IPS-15b (cell line): ENCODE data around the gene NRN1L.
"Not testable (repeated sequence)": the region's sequence is repeated elsewhere in the genome, so short reads cannot be mapped to it uniquely, and the experiment has no call there.

Source experiments
- H3K27me3 ChIP-seq: one replicate; pipeline ENCODE4 v1.6.1; 2013; ENCODE audit warnings: low read length; ENCODE audit not compliant: control insufficient read depth, insufficient read depth
- H3K36me3 ChIP-seq: one replicate; pipeline ENCODE4 v1.6.1; 2013; ENCODE audit warnings: low read length; ENCODE audit not compliant: control insufficient read depth, insufficient read depth
- H3K4me1 ChIP-seq: one replicate; pipeline ENCODE4 v1.6.1; 2013; ENCODE audit warnings: mild to moderate bottlenecking, low read length; ENCODE audit not compliant: control insufficient read depth, insufficient read depth
- H3K4me3 ChIP-seq: one replicate; pipeline ENCODE4 v1.5.1; 2013; ENCODE audit warnings: low read depth, low read length
- H3K9ac ChIP-seq: one replicate; pipeline ENCODE4 v1.6.1; 2013; ENCODE audit warnings: low read depth, mild to moderate bottlenecking, low read length
- H3K9me3 ChIP-seq: one replicate; pipeline ENCODE4 v1.6.1; 2013; ENCODE audit warnings: mild to moderate bottlenecking, low read length; ENCODE audit not compliant: control insufficient read depth, insufficient read depth

Gene NRN1L

DNA sequence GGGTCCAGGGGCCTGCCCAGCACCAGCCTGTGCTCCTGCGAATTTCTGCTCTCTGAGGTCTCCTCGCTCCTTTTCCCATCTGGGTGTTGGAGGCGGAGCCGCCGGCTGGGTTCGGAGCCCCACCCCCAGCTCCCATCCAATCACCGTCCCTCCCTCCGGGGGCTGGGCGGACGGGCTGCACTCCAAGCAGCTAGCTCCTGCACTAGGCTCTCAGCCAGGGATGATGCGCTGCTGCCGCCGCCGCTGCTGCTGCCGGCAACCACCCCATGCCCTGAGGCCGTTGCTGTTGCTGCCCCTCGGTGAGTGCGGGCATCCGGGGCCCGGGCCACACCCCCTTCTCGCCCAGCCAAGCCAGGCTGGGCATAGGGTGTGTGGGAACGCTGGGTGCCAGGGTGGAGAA is at the start of gene NRN1L:
TSS of gene NRN1L (plus strand) at position 202 of the 400 bp plus-strand sequence. CDS start at position 221, 19 bp downstream.
- H3K9me3 ChIP-seq, result no peaks in the 10 kb centered on the region
- no peaks in the 10 kb centered on the region for H3K27me3 ChIP-seq
- H3K9ac ChIP-seq, result no peak within 1 kb of the TSS
- peaks cover 14% of the 10 kb centered on the region for H3K4me1 ChIP-seq
- H3K36me3 ChIP-seq, result peaks cover 39% of the 10 kb centered on the region
- peak within 1 kb of the TSS; percentile 54 for H3K4me3 ChIP-seq

DNA sequence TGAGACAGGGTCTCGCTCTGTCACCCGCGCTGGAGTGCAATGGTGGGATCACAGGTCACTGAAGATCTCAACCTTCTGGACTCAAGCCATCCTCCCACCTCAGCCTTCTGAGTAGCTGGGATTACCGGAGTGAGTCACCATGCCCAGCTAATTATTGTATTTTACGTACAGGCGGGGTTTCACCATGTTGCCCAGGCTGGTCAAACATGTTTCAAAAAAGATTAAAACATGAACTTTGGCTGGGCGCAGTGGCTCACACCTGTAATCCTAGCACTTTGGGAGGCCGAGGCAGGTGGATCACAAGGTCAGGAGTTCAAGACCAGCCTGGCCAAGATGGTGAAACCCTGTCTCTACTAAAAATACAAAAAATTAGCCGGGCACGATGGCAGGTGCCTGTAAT is 47.5 kb upstream of the NRN1L start:
- not testable (repeated sequence) for H3K9ac ChIP-seq, H3K4me3 ChIP-seq, H3K27me3 ChIP-seq, H3K4me1 ChIP-seq, H3K9me3 ChIP-seq, H3K36me3 ChIP-seq

DNA sequence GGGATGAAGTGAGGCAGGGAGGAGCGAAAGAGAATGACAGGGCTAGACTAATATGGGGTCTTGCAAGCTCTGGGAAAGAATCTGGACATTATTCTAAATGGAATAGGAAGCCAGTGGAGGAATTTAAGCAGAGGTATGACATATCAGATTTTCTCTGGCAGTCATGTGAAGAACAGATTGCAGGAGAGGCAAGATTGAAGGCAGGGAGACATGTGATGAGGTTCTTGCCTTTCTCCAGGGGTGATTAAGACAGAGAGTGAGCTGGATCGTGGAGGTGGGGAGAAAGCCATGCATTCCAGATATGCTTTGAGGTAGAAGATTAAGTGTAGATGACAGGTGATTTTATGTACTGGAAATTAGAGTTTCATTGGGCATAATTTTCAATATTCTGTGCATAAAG is 46.9 kb upstream of the NRN1L start:
- Histone ChIP-seq H3K4me1 (peaks cover 4% of the 10 kb centered on the region), H3K9me3 (no peaks in the 10 kb centered on the region), H3K27me3 (no peaks in the 10 kb centered on the region), H3K4me3 (no peak overlapping the region), H3K9ac (no peak overlapping the region), H3K36me3 (no peaks in the 10 kb centered on the region)

DNA sequence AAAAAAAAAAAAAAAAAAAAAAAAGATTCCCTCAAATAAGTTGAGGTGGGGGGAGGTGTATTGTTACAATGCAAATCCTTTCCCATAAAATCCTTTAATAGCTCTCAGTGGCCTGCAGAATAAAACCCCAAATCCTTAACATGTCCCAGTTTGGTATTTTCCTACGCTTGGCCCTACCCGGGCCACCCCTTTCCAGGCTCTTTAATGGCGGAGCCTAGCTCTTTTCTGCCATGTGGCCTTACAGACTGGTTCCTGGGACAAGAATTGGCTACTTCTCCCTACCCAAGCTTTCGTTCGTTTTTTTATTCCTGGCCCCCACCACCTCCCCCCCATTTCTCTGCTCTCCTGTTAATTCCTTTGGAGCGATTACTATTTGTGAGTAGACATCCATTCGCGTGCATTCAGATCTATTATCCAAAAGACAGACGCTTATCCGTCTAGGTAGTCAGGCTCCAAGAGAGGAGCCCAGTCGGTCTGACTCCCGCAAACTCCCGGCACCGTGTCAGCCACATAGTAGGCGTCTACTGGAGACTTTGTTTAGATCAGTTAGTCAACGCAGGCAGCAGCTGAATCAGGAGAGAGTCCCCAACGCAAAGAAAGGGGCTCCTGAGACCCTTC is 43.4 kb upstream of the NRN1L start:
- Histone ChIP-seq H3K9ac (peak overlapping the region; percentile 81), H3K36me3 (no peaks in the 10 kb centered on the region), H3K4me3 (peak overlapping the region; percentile 52), H3K27me3 (no peaks in the 10 kb centered on the region), H3K9me3 (no peaks in the 10 kb centered on the region), H3K4me1 (peaks cover 25% of the 10 kb centered on the region)

DNA sequence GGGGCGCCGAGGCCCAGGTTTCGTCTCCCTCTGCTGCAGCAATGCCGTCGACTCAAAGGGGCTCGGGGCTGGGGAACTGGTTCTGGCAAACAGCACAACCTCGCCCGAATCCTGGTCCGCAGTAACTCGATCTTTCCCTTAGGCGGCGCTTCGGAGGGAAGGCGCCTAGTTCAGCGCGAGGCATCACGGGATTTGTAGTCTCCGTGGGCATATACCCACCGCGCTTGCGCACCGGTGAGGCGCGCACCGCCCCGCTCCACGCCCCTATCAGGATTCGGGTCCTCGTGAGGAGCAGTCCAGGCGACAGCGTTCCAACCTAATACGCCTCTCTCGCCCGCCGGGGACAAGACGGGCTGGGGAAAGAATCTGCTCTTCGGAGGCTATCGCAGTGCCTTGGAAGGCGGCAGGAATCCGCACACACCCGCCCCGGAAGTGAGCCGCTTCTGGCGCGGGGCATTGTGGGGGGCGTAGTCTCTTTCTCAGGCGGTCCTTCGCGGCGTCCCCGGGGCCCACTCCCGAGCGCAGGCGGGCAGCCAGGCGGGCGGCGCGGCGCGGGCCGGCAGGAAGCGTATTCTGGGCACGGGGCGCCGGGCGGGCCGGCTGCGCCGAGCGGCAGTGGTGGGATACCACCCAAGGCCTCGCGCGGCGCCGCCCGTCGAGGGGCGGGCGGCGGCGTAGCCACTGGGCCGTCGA is 42.7 kb upstream of the NRN1L start, which contains the start of gene THAP11:
TSS of gene THAP11 (plus strand) at position 505 of the 693 bp plus-strand sequence. CDS start 235 bp downstream, outside the sequence.
- H3K4me3 ChIP-seq, result peak within 1 kb of the TSS; percentile 97
- peak within 1 kb of the TSS; percentile 98 for H3K9ac ChIP-seq
- peaks cover 25% of the 10 kb centered on the region for H3K4me1 ChIP-seq
- no peaks in the 10 kb centered on the region for H3K9me3 ChIP-seq
- H3K27me3 ChIP-seq, result no peaks in the 10 kb centered on the region
- no peaks in the 10 kb centered on the region for H3K36me3 ChIP-seq

DNA sequence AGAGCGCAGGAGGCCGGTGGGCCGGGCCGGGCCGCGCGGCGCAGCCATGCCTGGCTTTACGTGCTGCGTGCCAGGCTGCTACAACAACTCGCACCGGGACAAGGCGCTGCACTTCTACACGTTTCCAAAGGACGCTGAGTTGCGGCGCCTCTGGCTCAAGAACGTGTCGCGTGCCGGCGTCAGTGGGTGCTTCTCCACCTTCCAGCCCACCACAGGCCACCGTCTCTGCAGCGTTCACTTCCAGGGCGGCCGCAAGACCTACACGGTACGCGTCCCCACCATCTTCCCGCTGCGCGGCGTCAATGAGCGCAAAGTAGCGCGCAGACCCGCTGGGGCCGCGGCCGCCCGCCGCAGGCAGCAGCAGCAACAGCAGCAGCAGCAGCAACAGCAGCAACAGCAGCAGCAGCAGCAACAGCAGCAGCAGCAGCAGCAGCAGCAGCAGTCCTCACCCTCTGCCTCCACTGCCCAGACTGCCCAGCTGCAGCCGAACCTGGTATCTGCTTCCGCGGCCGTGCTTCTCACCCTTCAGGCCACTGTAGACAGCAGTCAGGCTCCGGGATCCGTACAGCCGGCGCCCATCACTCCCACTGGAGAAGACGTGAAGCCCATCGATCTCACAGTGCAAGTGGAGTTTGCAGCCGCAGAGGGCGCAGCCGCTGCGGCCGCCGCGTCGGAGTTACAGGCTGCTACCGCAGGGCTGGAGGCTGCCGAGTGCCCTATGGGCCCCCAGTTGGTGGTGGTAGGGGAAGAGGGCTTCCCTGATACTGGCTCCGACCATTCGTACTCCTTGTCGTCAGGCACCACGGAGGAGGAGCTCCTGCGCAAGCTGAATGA is 42.0 kb upstream of the NRN1L start:
- Histone ChIP-seq H3K4me1 (peaks cover 25% of the 10 kb centered on the region), H3K36me3 (no peaks in the 10 kb centered on the region), H3K9me3 (no peaks in the 10 kb centered on the region), H3K4me3 (peak overlapping the region; percentile 97), H3K27me3 (no peaks in the 10 kb centered on the region), H3K9ac (peak overlapping the region; percentile 65)

DNA sequence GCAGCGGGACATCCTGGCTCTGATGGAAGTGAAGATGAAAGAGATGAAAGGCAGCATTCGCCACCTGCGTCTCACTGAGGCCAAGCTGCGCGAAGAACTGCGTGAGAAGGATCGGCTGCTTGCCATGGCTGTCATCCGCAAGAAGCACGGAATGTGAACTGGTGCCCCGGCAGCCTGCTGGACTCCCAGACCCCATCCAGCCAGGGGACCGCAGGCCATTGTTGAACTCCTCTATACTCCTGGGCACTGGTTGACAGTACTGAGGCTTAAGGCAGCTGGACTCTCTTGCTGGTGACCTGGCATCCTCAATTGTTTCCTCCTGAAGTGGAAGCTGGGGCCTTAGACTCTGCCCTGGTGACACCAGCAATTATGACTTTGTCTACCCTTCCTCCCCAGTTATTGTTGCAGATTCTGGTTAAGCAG is 41.3 kb upstream of the NRN1L start:
- H3K36me3 ChIP-seq, result no peaks in the 10 kb centered on the region
- H3K9me3 ChIP-seq, result no peaks in the 10 kb centered on the region
- no peaks in the 10 kb centered on the region for H3K27me3 ChIP-seq
- H3K4me1 ChIP-seq, result peaks cover 25% of the 10 kb centered on the region
- H3K9ac ChIP-seq, result peak overlapping the region; percentile 3
- H3K4me3 ChIP-seq, result peak overlapping the region; percentile 97

DNA sequence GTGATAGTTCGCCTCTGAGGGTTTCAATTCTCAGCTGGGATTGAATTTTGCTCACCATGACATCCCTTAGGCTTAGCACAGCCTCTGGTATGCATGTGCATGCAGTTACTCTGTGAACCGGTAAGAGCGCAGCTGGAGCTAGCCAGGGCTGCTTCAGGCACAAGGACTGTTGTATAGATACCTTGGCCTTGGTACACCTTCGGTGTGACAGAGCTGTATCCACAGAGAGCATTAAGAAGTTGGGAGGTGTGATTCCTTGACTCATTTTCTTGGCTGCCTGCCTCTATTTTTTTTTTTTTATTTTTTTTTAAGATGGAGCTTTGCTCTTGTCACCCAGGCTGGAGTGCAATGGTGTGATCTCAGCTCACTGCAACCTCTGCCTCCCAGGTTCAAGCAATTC is 40.2 kb upstream of the NRN1L start:
- peaks cover 25% of the 10 kb centered on the region for H3K4me1 ChIP-seq

DNA sequence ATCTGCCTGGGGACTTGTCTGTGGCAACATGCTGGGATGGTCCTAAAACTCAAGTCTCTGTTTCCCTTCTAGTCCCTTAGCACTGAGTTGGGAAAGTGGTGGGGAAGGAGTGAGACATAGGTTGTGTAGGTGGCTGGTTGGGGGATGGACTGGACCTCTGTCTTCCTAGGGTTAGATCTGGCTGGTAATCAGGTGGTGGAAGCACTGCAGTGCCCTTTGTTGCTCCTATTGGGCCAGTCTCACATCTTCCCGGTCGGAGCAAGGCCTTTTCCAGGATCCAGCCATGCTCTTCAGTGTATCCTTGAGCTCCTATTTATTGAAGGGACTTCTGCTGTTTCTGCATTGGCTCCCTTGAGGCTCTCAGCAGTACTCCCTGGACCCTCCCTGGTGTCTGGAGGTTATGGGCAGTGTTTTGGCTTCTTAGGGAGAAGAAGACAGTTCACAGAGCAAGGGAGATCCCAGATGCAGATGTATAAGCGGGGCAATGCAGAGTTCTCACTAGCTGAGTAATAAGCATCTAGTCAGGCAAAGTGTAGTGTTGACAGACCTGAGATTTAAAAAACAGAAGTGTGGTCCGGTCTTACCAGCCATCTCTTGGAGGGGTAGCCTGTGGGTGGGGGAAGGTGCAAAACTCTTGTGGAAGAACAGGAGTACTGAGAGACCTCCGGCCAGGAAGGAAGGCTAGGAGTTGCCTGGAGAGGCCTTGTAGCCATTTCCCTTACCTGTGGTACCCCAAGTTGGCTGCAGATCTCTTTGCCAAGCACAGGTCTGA is 39.2 kb upstream of the NRN1L start:
- peaks cover 25% of the 10 kb centered on the region for H3K4me1 ChIP-seq
- H3K9ac ChIP-seq, result peak overlapping the region; percentile 70
- peak overlapping the region; percentile 87 for H3K4me3 ChIP-seq
- no peaks in the 10 kb centered on the region for H3K36me3 ChIP-seq
- no peaks in the 10 kb centered on the region for H3K27me3 ChIP-seq
- no peaks in the 10 kb centered on the region for H3K9me3 ChIP-seq

More for the DNA sequence above, 40.2 kb upstream of the NRN1L start:
- H3K9ac ChIP-seq, result no peak overlapping the region
- no peak overlapping the region for H3K4me3 ChIP-seq
- no peaks in the 10 kb centered on the region for H3K9me3 ChIP-seq
- H3K27me3 ChIP-seq, result no peaks in the 10 kb centered on the region
- no peaks in the 10 kb centered on the region for H3K36me3 ChIP-seq

DNA sequence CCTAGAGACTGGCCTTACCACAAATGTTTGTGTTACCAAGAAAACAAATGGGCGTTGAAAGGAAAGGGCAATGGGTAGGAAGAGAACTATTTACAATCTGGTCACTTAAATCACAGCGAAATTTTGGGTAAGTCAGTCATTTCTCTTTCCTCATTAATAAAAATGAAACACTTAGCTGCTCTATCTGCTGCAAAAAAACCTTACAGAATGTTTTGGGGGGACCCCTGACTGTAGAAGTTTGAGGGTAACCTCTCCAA is 38.7 kb upstream of the NRN1L start:
- Histone ChIP-seq H3K9me3 (no peaks in the 10 kb centered on the region), H3K27me3 (no peaks in the 10 kb centered on the region), H3K36me3 (no peaks in the 10 kb centered on the region), H3K4me1 (peaks cover 25% of the 10 kb centered on the region), H3K9ac (peak overlapping the region; percentile 70), H3K4me3 (peak overlapping the region; percentile 87)

DNA sequence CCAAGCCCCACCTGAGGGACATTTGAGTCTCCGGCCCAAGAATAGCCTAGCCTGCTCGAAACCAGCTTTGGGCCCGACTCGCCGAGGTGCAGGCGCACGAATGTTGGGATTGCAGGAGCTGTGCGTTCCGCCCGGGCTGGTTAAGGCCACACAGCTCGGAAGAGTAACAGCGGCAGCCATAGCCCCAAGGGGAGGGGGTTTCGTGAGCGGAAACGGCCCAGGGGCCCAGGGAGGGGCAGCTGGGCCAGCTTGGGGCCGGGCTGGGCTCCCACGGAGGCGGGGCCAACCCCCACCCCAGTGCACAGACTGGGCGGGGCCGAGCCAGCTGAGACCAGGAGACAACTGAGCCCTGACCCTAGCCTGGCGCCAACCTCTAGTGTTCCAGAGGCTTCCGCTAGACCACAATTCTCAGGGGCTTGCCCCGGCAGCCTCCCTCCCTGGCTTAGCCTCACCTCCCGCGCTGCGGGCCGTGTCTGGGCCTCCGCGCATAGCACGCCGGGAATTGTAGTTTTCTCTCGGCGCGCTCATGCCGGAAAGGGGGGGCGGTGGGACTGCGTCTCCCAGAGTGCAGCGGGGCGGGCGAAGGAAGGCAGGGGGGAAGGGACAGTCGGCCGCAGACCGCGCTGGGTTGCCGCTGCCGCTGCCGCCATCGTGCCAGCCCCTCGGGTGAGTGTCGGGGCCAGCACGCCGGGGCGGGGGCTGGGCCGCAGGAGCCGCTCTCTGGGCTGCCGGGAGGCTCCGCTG is 38.2 kb upstream of the NRN1L start, which contains the start of gene NUTF2:
TSS of gene NUTF2 (plus strand) at position 614 of the 744 bp plus-strand sequence. CDS start 18,198 bp downstream, outside the sequence.
- peaks cover 22% of the 10 kb centered on the region for H3K4me1 ChIP-seq
- peak within 1 kb of the TSS; percentile 87 for H3K4me3 ChIP-seq
- H3K9ac ChIP-seq, result peak within 1 kb of the TSS; percentile 89
- no peaks in the 10 kb centered on the region for H3K9me3 ChIP-seq
- no peaks in the 10 kb centered on the region for H3K27me3 ChIP-seq
- no peaks in the 10 kb centered on the region for H3K36me3 ChIP-seq
